Keratinocyte (primary cell): ENCODE data around the gene HOXD1. TPM values are rescaled to one million over a fixed set of nuclear protein-coding genes. Genes with fewer than 3 reads are reported as not detected.

Source experiments
- DNase-seq: peaks from one replicate; pipeline ENCODE4 v3.0.0-alpha.2; 2011; ENCODE audit warnings: low read depth, missing footprints, low spot score
- FAIRE-seq: peaks from 2 replicates; lab custom pipeline; 2011; peaks lifted over from hg19 to GRCh38; lab: Jason Lieb, UNC
- H2AFZ ChIP-seq: 2 replicates; pipeline ENCODE4 v1.6.0; 2012; ENCODE audit warnings: low read length, control low read depth, inconsistent platforms; ENCODE audit not compliant: control insufficient read depth
- H3K27ac ChIP-seq: 2 replicates; pipeline ENCODE4 v1.5.1; 2011; ENCODE audit warnings: low read length; ENCODE audit not compliant: control insufficient read depth, insufficient read depth
- H3K27me3 ChIP-seq: 3 replicates; pipeline ENCODE4 v1.6.0; 2011; ENCODE audit warnings: low read length; ENCODE audit not compliant: control insufficient read depth, insufficient read depth; ENCODE audit errors: extremely low read depth
- H3K36me3 ChIP-seq, 2 experiments: 2 replicates in 1 of 2; 3 replicates in 1 of 2; pipeline ENCODE4 v1.5.1; 2011; ENCODE audit warnings: low read length in 2 of 2, mild to moderate bottlenecking in 1 of 2; ENCODE audit not compliant: control insufficient read depth in 2 of 2, insufficient read depth in 2 of 2; ENCODE audit errors: extremely low read depth in 1 of 2
- H3K4me1 ChIP-seq: 3 replicates; pipeline ENCODE4 v1.5.1; 2011; ENCODE audit warnings: low read length; ENCODE audit not compliant: control insufficient read depth, insufficient read depth; ENCODE audit errors: extremely low read depth
- H3K4me2 ChIP-seq: 3 replicates; pipeline ENCODE4 v1.6.0; 2011; ENCODE audit warnings: low read depth, low read length; ENCODE audit not compliant: control insufficient read depth, insufficient read depth; ENCODE audit errors: extremely low read depth
- H3K4me3 ChIP-seq, 3 experiments: fragments of 200-600 bp in 1 of 3; sonication (generic) in 1 of 3; 2 replicates in 2 of 3; 3 replicates in 1 of 3; pipeline ENCODE4 v1.5.1; 2011 to 2016; ENCODE audit warnings: low read length in 3 of 3, mild to moderate bottlenecking in 3 of 3, control low read depth in 2 of 3, inconsistent platforms in 1 of 3, low read depth in 1 of 3, mixed read lengths in 1 of 3, mixed run types in 1 of 3, moderate library complexity in 1 of 3; ENCODE audit not compliant: control insufficient read depth in 2 of 3, insufficient read depth in 2 of 3; ENCODE audit errors: extremely low read depth in 1 of 3
- H3K79me2 ChIP-seq: 2 replicates; pipeline ENCODE4 v1.6.0; 2012; ENCODE audit warnings: low read length; ENCODE audit not compliant: control insufficient read depth, insufficient read depth
- H3K9ac ChIP-seq: 3 replicates; pipeline ENCODE4 v1.6.0; 2011; ENCODE audit warnings: low read length; ENCODE audit not compliant: control insufficient read depth, insufficient read depth; ENCODE audit errors: extremely low read depth
- H3K9me1 ChIP-seq: 3 replicates; pipeline ENCODE4 v1.6.0; 2011; ENCODE audit warnings: low read length; ENCODE audit not compliant: control insufficient read depth, insufficient read depth; ENCODE audit errors: extremely low read depth
- H3K9me3 ChIP-seq: 2 replicates; pipeline ENCODE4 v1.5.1; 2012; ENCODE audit warnings: low read depth, low read length; ENCODE audit not compliant: control insufficient read depth
- H4K20me1 ChIP-seq: 3 replicates; pipeline ENCODE4 v1.6.0; 2011; ENCODE audit warnings: low read length; ENCODE audit not compliant: control insufficient read depth, insufficient read depth; ENCODE audit errors: extremely low read depth
- EZH2 ChIP-seq: IDR thresholded peaks from one replicate; pipeline ENCODE4 v1.6.1; 2012; ENCODE audit warnings: inconsistent platforms, mild to moderate bottlenecking, low read length, moderate library complexity
- dilution Hi-C: fragments of 300-500 bp; cut with MboI; formaldehyde crosslinking; loops from one replicate; pipeline ENCODE4 v1.7.0; 2020; ENCODE audit warnings: low sequenced_read_pairs; ENCODE audit not compliant: extremely low pct_ligation_motif_present
- polyA plus RNA-seq, 5 experiments: library from polyadenylated mRNA; depleted of rRNA in 3 of 5; stranded (reverse) in 3 of 5; stranded (forward) in 1 of 5; unstranded in 1 of 5; fragments of >200 nt; gene quantifications; 1 replicate in 1 of 5; 2 replicates in 3 of 5; 3 replicates in 1 of 5; pipeline versions ENCODE4 v1.2.1 to v1.2.3, GENCODE V29; 2011 to 2012; ENCODE audit warnings: missing spikeins in 2 of 5, low read depth in 1 of 5, low replicate concordance in 1 of 5
- TF ChIP-seq, protein P1 (sequence below), 3 experiments: IDR thresholded peaks in 1 of 3; conservative IDR thresholded peaks in 1 of 3; optimal IDR thresholded peaks in 1 of 3; 2 replicates in 2 of 3; 3 replicates in 1 of 3; pipeline versions ENCODE3 to v1.5.1; 2011; ENCODE audit warnings: low read length in 3 of 3, mild to moderate bottlenecking in 3 of 3, moderate library complexity in 2 of 3, control low read depth in 1 of 3, inconsistent platforms in 1 of 3; ENCODE audit not compliant: insufficient read depth in 2 of 3; ENCODE audit errors: extremely low read depth in 1 of 3

The HOXD1 gene
- polyA plus RNA-seq, 1 donor (not counting 4 experiments of a cell fraction or from before 2014, with no cell fraction given): not detected

DNA sequence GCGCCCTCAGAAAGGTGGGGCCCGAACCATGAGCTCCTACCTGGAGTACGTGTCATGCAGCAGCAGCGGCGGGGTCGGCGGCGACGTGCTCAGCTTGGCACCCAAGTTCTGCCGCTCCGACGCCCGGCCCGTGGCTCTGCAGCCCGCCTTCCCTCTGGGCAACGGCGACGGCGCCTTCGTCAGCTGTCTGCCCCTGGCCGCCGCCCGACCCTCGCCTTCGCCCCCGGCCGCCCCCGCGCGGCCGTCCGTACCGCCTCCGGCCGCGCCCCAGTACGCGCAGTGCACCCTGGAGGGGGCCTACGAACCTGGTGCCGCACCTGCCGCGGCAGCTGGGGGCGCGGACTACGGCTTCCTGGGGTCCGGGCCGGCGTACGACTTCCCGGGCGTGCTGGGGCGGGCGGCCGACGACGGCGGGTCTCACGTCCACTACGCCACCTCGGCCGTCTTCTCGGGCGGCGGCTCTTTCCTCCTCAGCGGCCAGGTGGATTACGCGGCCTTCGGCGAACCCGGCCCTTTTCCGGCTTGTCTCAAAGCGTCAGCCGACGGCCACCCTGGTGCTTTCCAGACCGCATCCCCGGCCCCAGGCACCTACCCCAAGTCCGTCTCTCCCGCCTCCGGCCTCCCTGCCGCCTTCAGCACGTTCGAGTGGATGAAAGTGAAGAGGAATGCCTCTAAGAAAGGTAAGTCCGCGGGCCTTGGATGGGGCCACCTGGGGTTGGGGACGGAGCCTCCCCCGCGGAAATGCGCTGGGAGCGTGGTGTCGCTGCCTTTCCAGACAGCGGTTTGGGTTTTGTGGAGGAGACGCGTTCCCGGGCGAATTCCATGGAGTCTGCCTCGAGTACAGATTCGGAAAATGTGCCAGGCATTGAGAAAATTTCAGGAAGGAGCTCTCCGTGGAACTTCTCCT is 559 bp downstream of the HOXD1 start:
- FAIRE-seq: no peak
- TF ChIP-seq, protein P1, sequence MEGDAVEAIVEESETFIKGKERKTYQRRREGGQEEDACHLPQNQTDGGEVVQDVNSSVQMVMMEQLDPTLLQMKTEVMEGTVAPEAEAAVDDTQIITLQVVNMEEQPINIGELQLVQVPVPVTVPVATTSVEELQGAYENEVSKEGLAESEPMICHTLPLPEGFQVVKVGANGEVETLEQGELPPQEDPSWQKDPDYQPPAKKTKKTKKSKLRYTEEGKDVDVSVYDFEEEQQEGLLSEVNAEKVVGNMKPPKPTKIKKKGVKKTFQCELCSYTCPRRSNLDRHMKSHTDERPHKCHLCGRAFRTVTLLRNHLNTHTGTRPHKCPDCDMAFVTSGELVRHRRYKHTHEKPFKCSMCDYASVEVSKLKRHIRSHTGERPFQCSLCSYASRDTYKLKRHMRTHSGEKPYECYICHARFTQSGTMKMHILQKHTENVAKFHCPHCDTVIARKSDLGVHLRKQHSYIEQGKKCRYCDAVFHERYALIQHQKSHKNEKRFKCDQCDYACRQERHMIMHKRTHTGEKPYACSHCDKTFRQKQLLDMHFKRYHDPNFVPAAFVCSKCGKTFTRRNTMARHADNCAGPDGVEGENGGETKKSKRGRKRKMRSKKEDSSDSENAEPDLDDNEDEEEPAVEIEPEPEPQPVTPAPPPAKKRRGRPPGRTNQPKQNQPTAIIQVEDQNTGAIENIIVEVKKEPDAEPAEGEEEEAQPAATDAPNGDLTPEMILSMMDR (optimal IDR thresholded peaks at IDR 0.05 in 1 of 3, IDR thresholded peaks at IDR 0.05 in 1 of 3, conservative IDR thresholded peaks at IDR 0.05 in 1 of 3; ENCODE audit: extremely low read depth in 1 of 3, insufficient read depth in 2 of 3, low read length in 3 of 3): no peak
- peak; percentile 98 for TF ChIP-seq EZH2
- Histone ChIP-seq H3K9me1 (no peaks in the 10 kb centered on the region), H3K27me3 (peaks cover 67% of the 10 kb centered on the region), H3K9ac (no peak overlapping the region), H3K4me3 (peak overlapping the region; percentile 31 to 72 (median 57)), H3K9me3 (no peaks in the 10 kb centered on the region), H4K20me1 (no peaks in the 10 kb centered on the region), H3K36me3 (no peaks in the 10 kb centered on the region), H3K79me2 (no peaks in the 10 kb centered on the region), H2AFZ (peak overlapping the region; percentile 30), H3K4me1 (peaks cover 6% of the 10 kb centered on the region), H3K4me2 (peak overlapping the region; percentile 87), H3K27ac (no peak overlapping the region)
- dilution Hi-C loops: no loop called here
- DNase-seq: no peak

DNA sequence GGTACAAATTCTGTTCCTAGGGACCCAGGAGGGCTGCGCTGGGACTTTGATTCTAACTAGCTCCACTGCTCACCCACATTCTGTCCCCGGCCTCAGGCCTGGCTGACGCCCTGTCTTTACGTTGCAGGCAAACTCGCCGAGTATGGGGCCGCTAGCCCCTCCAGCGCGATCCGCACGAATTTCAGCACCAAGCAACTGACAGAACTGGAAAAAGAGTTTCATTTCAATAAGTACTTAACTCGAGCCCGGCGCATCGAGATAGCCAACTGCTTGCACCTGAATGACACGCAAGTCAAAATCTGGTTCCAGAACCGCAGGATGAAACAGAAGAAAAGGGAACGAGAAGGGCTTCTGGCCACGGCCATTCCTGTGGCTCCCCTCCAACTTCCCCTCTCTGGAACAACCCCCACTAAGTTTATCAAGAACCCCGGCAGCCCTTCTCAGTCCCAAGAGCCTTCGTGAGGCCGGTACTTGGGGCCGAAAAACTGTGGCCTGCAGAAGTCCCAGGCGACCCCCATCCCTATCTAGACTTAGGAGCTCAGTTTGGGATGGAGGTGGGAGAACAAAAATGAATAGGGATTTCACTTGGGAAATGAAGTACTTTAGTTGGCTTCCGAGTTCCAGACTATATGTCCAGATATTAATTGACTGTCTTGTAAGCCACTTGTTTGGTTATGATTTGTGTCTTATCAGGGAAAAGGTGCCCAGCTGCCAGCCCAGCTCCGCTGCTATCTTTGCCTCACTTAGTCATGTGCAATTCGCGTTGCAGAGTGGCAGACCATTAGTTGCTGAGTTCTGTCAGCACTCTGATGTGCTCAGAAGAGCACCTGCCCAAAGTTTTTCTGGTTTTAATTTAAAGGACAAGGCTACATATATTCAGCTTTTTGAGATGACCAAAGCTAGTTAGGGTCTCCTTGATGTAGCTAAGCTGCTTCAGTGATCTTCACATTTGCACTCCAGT is 1.5 kb downstream of the HOXD1 start:
- Histone ChIP-seq H3K4me1 (peaks cover 6% of the 10 kb centered on the region), H3K27me3 (peaks cover 60% of the 10 kb centered on the region), H3K36me3 (no peaks in the 10 kb centered on the region), H3K9me1 (no peaks in the 10 kb centered on the region), H3K9me3 (no peaks in the 10 kb centered on the region), H3K27ac (no peak overlapping the region), H3K4me2 (no peak overlapping the region), H2AFZ (no peak overlapping the region), H4K20me1 (no peaks in the 10 kb centered on the region), H3K79me2 (no peaks in the 10 kb centered on the region), H3K4me3 (no peak overlapping the region), H3K9ac (no peak overlapping the region)
- peak; percentile 83 for TF ChIP-seq EZH2
- TF ChIP-seq, protein P1 (optimal IDR thresholded peaks at IDR 0.05 in 1 of 3, IDR thresholded peaks at IDR 0.05 in 1 of 3, conservative IDR thresholded peaks at IDR 0.05 in 1 of 3; ENCODE audit: extremely low read depth in 1 of 3, insufficient read depth in 2 of 3, low read length in 3 of 3): no peak
- dilution Hi-C loops: no loop called here
- no peak for DNase-seq
- FAIRE-seq: no peak
